Measurements from ENCODE around the gene SLC25A33.

- TF ChIP-seq CTCF (conservative IDR thresholded peaks at IDR 0.05; ENCODE audit: low read depth, low read length), result no peak
- TF ChIP-seq EZH2 (IDR thresholded peaks at IDR 0.05; ENCODE audit: borderline replicate concordance, low read depth, low read length, poor library complexity, severe bottlenecking), result no peak
Measured at GRCh38 chr1:9633493-9633892, 94.2 kb downstream of the SLC25A33 start.

All from A673 (cell line).